ENCODE measurements around the gene NTRK1. TPM values are rescaled to one million over a fixed set of nuclear protein-coding genes. Genes with fewer than 3 reads are reported as not detected.
A peak's percentile ranks its signal among the peaks of the same experiment; 100 is the strongest.

The NTRK1 gene
- total RNA-seq, 1 experiment from 2014 or later = 0.24 TPM

- Histone ChIP-seq H3K79me2 (ENCODE audit: insufficient read depth, low read length) (no peaks in the 10 kb centered on the region), H2BK5ac (ENCODE audit: insufficient read length, low read length) (no peak overlapping the region), H4K5ac (ENCODE audit: insufficient read length, low read depth, low read length) (no peak overlapping the region), H2AFZ (ENCODE audit: low read length) (no peak overlapping the region), H3K4me1 (ENCODE audit: insufficient read depth, low read length) (no peaks in the 10 kb centered on the region), H2BK120ac (ENCODE audit: low read depth, low read length, poor library complexity, severe bottlenecking) (no peak overlapping the region), H3K23me2 (ENCODE audit: insufficient read length, low read depth, low read length, poor library complexity, severe bottlenecking) (no peaks in the 10 kb centered on the region), H2BK12ac (ENCODE audit: insufficient read length, low read depth, low read length) (no peak overlapping the region), H3K56ac (ENCODE audit: insufficient read length, low read depth, low read length) (no peak overlapping the region), H3K14ac (ENCODE audit: insufficient read depth, low read length) (no peak overlapping the region), H4K20me1 (ENCODE audit: control insufficient read depth, insufficient read depth, insufficient read length) (no peaks in the 10 kb centered on the region), H2BK15ac (ENCODE audit: low read depth, low read length) (no peak overlapping the region), H3K23ac (ENCODE audit: insufficient read length, low read depth, low read length) (no peak overlapping the region), H3K27me3 (ENCODE audit: insufficient read depth, low read length) (no peaks in the 10 kb centered on the region; the same call in 1 of the 2 replicates), H2BK20ac (ENCODE audit: low read depth, low read length, poor library complexity, severe bottlenecking) (no peak overlapping the region), H3K4me2 (ENCODE audit: insufficient read depth, insufficient read length, low read length) (no peak overlapping the region), H4K91ac (ENCODE audit: insufficient read length, low read depth, low read length) (no peak overlapping the region), H3K9me3 (ENCODE audit: control insufficient read depth, low read depth, low read length) (no peaks in the 10 kb centered on the region), H3K79me1 (ENCODE audit: insufficient read depth, low read depth, low read length, poor library complexity, severe bottlenecking) (no peaks in the 10 kb centered on the region), H3K27ac (ENCODE audit: insufficient read length, low read depth, low read length) (no peak overlapping the region), H4K8ac (replicated peaks; ENCODE audit: insufficient read length, low read depth, low read length) (no peak overlapping the region), H3K9ac (ENCODE audit: extremely low read depth, insufficient read length, low read length) (no peak overlapping the region), H3K18ac (ENCODE audit: insufficient read length, low read depth, low read length) (no peak overlapping the region), H3K4ac (ENCODE audit: low read depth, low read length) (no peak overlapping the region), H3T11ph (ENCODE audit: low read length) (no peak overlapping the region), H2AK5ac (ENCODE audit: insufficient read length, low read length) (no peak overlapping the region)
- H3K9me3 Mint-ChIP-seq = no peaks in the 10 kb centered on the region; a peak in 1 of 5 replicates
- no CpG with 5 or more reads among the region's 21 CpGs for WGBS (ENCODE audit: extremely low coverage, insufficient read length, low lambda C conversion rate)
- peaks cover 4 to 23% of the 10 kb centered on the region in 2 experiments for H3K4me1 Mint-ChIP-seq
- no peak overlapping the region; a peak in 2 of 5 replicates for H3K4me3 Mint-ChIP-seq
- DNase-seq = peak; percentile 89
- H3K27me3 Mint-ChIP-seq (ENCODE audit: low read depth) = peaks cover 63% of the 10 kb centered on the region
- no peak overlapping the region for H3K27ac Mint-ChIP-seq
- no peaks in the 10 kb centered on the region for H3K36me3 Mint-ChIP-seq (ENCODE audit: insufficient read depth in 1 of 3, low read depth in 3 of 3)
- TF ChIP-seq CTCF (conservative IDR thresholded peaks at IDR 0.05) = peak; percentile 63
Observed at GRCh38 chr1:156876281-156876680, 15.6 kb downstream of the NTRK1 start.

All from H9 (cell line).